Mesenchymal stem cell (in vitro differentiated cells and primary cell): ENCODE results near the gene TBX2.

Experiments used
- DNase-seq: peaks from one replicate; pipeline ENCODE4 v3.0.0-alpha.2; 2013
- H2AFZ ChIP-seq: one replicate; pipeline ENCODE4 v1.6.1; 2013; ENCODE audit warnings: low read depth, mild to moderate bottlenecking, control low read depth, inconsistent platforms, low read length, moderate library complexity
- H2AK5ac ChIP-seq: 2 replicates; pipeline ENCODE4 v1.6.1; 2013; ENCODE audit warnings: low read length, moderate library complexity, mild to moderate bottlenecking, inconsistent platforms; ENCODE audit not compliant: severe bottlenecking
- H2BK120ac ChIP-seq: one replicate; pipeline ENCODE4 v1.6.1; 2013; ENCODE audit warnings: low read depth, mild to moderate bottlenecking, inconsistent platforms, low read length, moderate library complexity
- H2BK12ac ChIP-seq, 2 experiments: one replicate each; pipeline ENCODE4 v1.6.1; 2013; ENCODE audit warnings: inconsistent platforms in 2 of 2, low read length in 2 of 2, mild to moderate bottlenecking in 2 of 2, moderate library complexity in 2 of 2, control low read depth in 1 of 2
- H2BK15ac ChIP-seq: one replicate; pipeline ENCODE4 v1.6.1; 2013; ENCODE audit warnings: mild to moderate bottlenecking, low read depth, inconsistent platforms; ENCODE audit not compliant: poor library complexity, severe bottlenecking
- H2BK5ac ChIP-seq: 2 replicates; pipeline ENCODE4 v1.6.1; 2013; ENCODE audit warnings: low read depth, mild to moderate bottlenecking, low read length, control low read depth, inconsistent platforms; ENCODE audit not compliant: poor library complexity, severe bottlenecking
- H3K14ac ChIP-seq, 2 experiments: one replicate each; pipeline ENCODE4 v1.6.1; 2013; ENCODE audit warnings: inconsistent platforms in 2 of 2, low read length in 2 of 2, control low read depth in 1 of 2, mild to moderate bottlenecking in 1 of 2, moderate library complexity in 1 of 2
- H3K18ac ChIP-seq, 2 experiments: one replicate each; pipeline ENCODE4 v1.6.1; 2013; ENCODE audit warnings: inconsistent platforms in 2 of 2, low read length in 2 of 2, control low read depth in 1 of 2, low read depth in 1 of 2, mild to moderate bottlenecking in 1 of 2
- H3K23ac ChIP-seq, 2 experiments: one replicate each; pipeline ENCODE4 v1.6.1; 2013; ENCODE audit warnings: inconsistent platforms in 2 of 2, low read length in 2 of 2, mild to moderate bottlenecking in 2 of 2, moderate library complexity in 2 of 2, control low read depth in 1 of 2
- H3K27ac ChIP-seq: 2 replicates; pipeline ENCODE4 v1.5.1; 2013; ENCODE audit warnings: mild to moderate bottlenecking, moderate library complexity, low read length, control low read depth, inconsistent platforms; ENCODE audit not compliant: poor library complexity, severe bottlenecking
- H3K27me3 ChIP-seq, 2 experiments: 2 replicates each; pipeline versions ENCODE4 v1.6.1 to v1.7.0; 2013; ENCODE audit warnings: low read length in 2 of 2, mild to moderate bottlenecking in 2 of 2, moderate library complexity in 2 of 2, control low read depth in 1 of 2, inconsistent platforms in 1 of 2; ENCODE audit not compliant: control insufficient read depth in 1 of 2, insufficient read depth in 1 of 2
- H3K36me3 ChIP-seq, 2 experiments: 2 replicates each; pipeline versions ENCODE4 v1.6.1 to v1.7.0; 2013; ENCODE audit warnings: low read length in 2 of 2, control low read depth in 1 of 2, inconsistent platforms in 1 of 2, low read depth in 1 of 2, mild to moderate bottlenecking in 1 of 2; ENCODE audit not compliant: insufficient read depth in 2 of 2, control insufficient read depth in 1 of 2
- H3K4ac ChIP-seq, 2 experiments: one replicate each; pipeline ENCODE4 v1.6.1; 2013; ENCODE audit warnings: inconsistent platforms in 2 of 2, low read length in 2 of 2, mild to moderate bottlenecking in 2 of 2, moderate library complexity in 2 of 2, control low read depth in 1 of 2, low read depth in 1 of 2
- H3K4me1 ChIP-seq: 2 replicates; pipeline ENCODE4 v1.6.1; 2013; ENCODE audit warnings: low read depth, low read length, control low read depth; ENCODE audit not compliant: control insufficient read depth, insufficient read depth
- H3K4me2 ChIP-seq: 2 replicates; pipeline ENCODE4 v1.6.1; 2013; ENCODE audit warnings: low read length, mild to moderate bottlenecking, inconsistent platforms; ENCODE audit not compliant: poor library complexity, severe bottlenecking
- H3K4me3 ChIP-seq, 2 experiments: 2 replicates each; pipeline versions ENCODE4 v1.5.1 to v1.7.0; 2013; ENCODE audit warnings: low read length in 2 of 2, mild to moderate bottlenecking in 2 of 2, control low read depth in 1 of 2, low read depth in 1 of 2; ENCODE audit not compliant: insufficient read depth in 1 of 2
- H3K79me1 ChIP-seq: replicated peaks from 2 replicates; pipeline ENCODE4 v1.6.1; 2013; ENCODE audit warnings: mild to moderate bottlenecking, control low read depth, low read length, inconsistent platforms; ENCODE audit not compliant: poor library complexity, severe bottlenecking
- H3K9ac ChIP-seq: 2 replicates; pipeline ENCODE4 v1.7.0; 2013; ENCODE audit warnings: mild to moderate bottlenecking, low read length, moderate library complexity
- H3K9me3 ChIP-seq: 2 replicates; pipeline ENCODE4 v1.7.0; 2013; ENCODE audit warnings: mild to moderate bottlenecking, low read length; ENCODE audit not compliant: control insufficient read depth
- H4K8ac ChIP-seq: one replicate; pipeline ENCODE4 v1.6.1; 2013; ENCODE audit warnings: inconsistent platforms, mild to moderate bottlenecking, low read length, moderate library complexity
- H4K91ac ChIP-seq: one replicate; pipeline ENCODE4 v1.6.1; 2013; ENCODE audit warnings: mild to moderate bottlenecking, low read length, inconsistent platforms
- WGBS: methylation state at CpG from one replicate; pipeline ENCODE4 v1.1.7; 2013; ENCODE audit warnings: mixed read lengths; 5-methylcytosine and 5-hydroxymethylcytosine counted together

TBX2 gene

GRCh38 chr17:61378658-61379456, 20.8 kb upstream of the TBX2 start:
- Histone ChIP-seq H4K8ac (no peak overlapping the region), H2BK15ac (peak overlapping the region; percentile 2), H2BK120ac (no peak overlapping the region), H3K4ac (no peak overlapping the region), H3K18ac (no peak overlapping the region), H3K4me3 (no peak overlapping the region), H3K14ac (no peak overlapping the region), H3K79me1 (no peaks in the 10 kb centered on the region), H3K27me3 (no peaks in the 10 kb centered on the region), H3K36me3 (peaks cover 0 to 8% of the 10 kb centered on the region in 2 experiments), H3K9me3 (no peaks in the 10 kb centered on the region), H2AFZ (no peak overlapping the region), H2BK12ac (no peak overlapping the region), H3K23ac (no peak overlapping the region), H3K27ac (no peak overlapping the region), H3K4me2 (no peak overlapping the region), H3K9ac (no peak overlapping the region), H2AK5ac (no peak overlapping the region), H3K4me1 (peaks cover 19% of the 10 kb centered on the region), H4K91ac (peak overlapping the region; percentile 31), H2BK5ac (no peak overlapping the region)
- DNase-seq = no peak
- 81% methylated on average over 8 of the region's 8 CpGs for WGBS

GRCh38 chr17:61379457-61380216, 20.0 kb upstream of the TBX2 start:
- Histone ChIP-seq H2BK15ac (no peak overlapping the region), H3K79me1 (no peaks in the 10 kb centered on the region), H3K4me3 (no peak overlapping the region), H4K8ac (no peak overlapping the region), H3K27me3 (no peaks in the 10 kb centered on the region), H3K9ac (no peak overlapping the region), H3K14ac (no peak overlapping the region), H3K9me3 (no peaks in the 10 kb centered on the region), H2BK5ac (no peak overlapping the region), H3K4me1 (peaks cover 19% of the 10 kb centered on the region), H3K36me3 (peaks cover 0 to 8% of the 10 kb centered on the region in 2 experiments), H2AFZ (no peak overlapping the region), H3K23ac (no peak overlapping the region), H3K18ac (no peak overlapping the region), H2AK5ac (no peak overlapping the region), H3K27ac (no peak overlapping the region), H2BK12ac (no peak overlapping the region), H3K4ac (no peak overlapping the region), H2BK120ac (no peak overlapping the region), H3K4me2 (no peak overlapping the region), H4K91ac (no peak overlapping the region)
- no peak for DNase-seq
- 93% methylated on average over 19 of the region's 21 CpGs for WGBS

GRCh38 chr17:61380217-61380835, 19.3 kb upstream of the TBX2 start:
- H2BK12ac ChIP-seq = peak overlapping the region; percentile 2 to 24
- H3K36me3 ChIP-seq = peaks cover 0 to 8% of the 10 kb centered on the region in 2 experiments
- H3K14ac ChIP-seq = no peak overlapping the region
- no peak overlapping the region for H4K8ac ChIP-seq
- no peaks in the 10 kb centered on the region for H3K27me3 ChIP-seq
- no peak overlapping the region for H3K18ac ChIP-seq
- no peak overlapping the region for H3K27ac ChIP-seq
- no peak overlapping the region for H3K4ac ChIP-seq
- H3K9me3 ChIP-seq = no peaks in the 10 kb centered on the region
- no peak overlapping the region for H2AFZ ChIP-seq
- 91% methylated on average over 10 of the region's 10 CpGs for WGBS
- H3K4me3 ChIP-seq = no peak overlapping the region
- no peak overlapping the region for H3K9ac ChIP-seq
- H3K4me2 ChIP-seq = no peak overlapping the region
- peaks cover 19% of the 10 kb centered on the region for H3K4me1 ChIP-seq
- peak overlapping the region; percentile 43 for H4K91ac ChIP-seq
- H2BK120ac ChIP-seq = no peak overlapping the region
- H3K23ac ChIP-seq = no peak overlapping the region
- H2BK5ac ChIP-seq = no peak overlapping the region
- H2BK15ac ChIP-seq = no peak overlapping the region
- no peak for DNase-seq
- H2AK5ac ChIP-seq = no peak overlapping the region
- no peaks in the 10 kb centered on the region for H3K79me1 ChIP-seq
